GM12864 (cell line): ENCODE data around the gene PSME1.

Source experiments
- DNase-seq: peaks from one replicate; pipeline ENCODE4 v3.0.0-alpha.2; 2011; ENCODE audit warnings: low read depth
- H3K4me3 ChIP-seq: 2 replicates; pipeline ENCODE4 v1.5.1; 2011; ENCODE audit warnings: mild to moderate bottlenecking, low read depth, low read length, control low read depth
- TF ChIP-seq, protein P1 (sequence below): IDR thresholded peaks from 2 replicates; pipeline ENCODE4 v1.5.1; 2011; ENCODE audit warnings: low read depth, mild to moderate bottlenecking, moderate library complexity, low read length, control low read depth, inconsistent platforms; ENCODE audit errors: missing control alignments

Gene PSME1

DNA sequence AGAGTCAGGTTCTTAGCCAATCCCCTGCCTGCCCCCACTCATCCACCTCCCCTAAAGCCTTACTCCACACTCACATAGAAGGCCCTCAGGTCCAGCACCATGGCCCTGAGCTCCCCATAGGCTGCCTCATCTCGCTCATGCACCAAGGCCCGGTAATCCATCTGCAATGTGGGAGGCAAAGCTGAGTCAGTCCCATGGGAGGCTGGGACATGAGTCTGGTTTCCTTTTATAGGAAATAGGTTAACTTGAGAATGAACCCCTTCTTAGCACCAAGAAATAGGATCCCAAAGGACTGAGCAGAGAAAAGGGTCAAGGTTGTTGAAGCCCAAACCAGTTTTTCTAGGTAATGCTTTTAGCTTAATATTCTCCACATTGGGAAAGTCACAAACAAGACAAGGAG, 7.5 kb downstream of the PSME1 start:
- no peak overlapping the region for H3K4me3 ChIP-seq
- TF ChIP-seq, protein P1, sequence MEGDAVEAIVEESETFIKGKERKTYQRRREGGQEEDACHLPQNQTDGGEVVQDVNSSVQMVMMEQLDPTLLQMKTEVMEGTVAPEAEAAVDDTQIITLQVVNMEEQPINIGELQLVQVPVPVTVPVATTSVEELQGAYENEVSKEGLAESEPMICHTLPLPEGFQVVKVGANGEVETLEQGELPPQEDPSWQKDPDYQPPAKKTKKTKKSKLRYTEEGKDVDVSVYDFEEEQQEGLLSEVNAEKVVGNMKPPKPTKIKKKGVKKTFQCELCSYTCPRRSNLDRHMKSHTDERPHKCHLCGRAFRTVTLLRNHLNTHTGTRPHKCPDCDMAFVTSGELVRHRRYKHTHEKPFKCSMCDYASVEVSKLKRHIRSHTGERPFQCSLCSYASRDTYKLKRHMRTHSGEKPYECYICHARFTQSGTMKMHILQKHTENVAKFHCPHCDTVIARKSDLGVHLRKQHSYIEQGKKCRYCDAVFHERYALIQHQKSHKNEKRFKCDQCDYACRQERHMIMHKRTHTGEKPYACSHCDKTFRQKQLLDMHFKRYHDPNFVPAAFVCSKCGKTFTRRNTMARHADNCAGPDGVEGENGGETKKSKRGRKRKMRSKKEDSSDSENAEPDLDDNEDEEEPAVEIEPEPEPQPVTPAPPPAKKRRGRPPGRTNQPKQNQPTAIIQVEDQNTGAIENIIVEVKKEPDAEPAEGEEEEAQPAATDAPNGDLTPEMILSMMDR: no peak
- DNase-seq: no peak

DNA sequence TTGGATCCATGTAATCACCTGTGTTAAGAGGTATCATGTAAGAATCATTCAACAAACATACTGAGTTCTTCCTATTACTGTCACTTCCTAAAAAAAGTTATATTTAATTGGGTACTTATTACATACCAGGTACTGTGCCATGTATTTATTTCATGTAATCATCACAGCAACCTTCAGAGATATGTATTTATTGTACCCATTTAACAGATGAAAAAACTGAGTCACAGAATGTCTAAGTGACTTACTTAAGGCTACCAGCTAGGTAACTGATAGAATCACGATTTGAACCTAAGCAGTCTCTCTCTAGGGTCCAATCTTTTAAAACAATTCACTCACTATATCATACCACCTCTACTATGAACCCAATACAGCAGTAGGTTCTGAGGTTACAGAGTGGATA, 8.5 kb downstream of the PSME1 start:
- H3K4me3 ChIP-seq: no peak overlapping the region
- TF ChIP-seq, protein P1: no peak
- DNase-seq: no peak

DNA sequence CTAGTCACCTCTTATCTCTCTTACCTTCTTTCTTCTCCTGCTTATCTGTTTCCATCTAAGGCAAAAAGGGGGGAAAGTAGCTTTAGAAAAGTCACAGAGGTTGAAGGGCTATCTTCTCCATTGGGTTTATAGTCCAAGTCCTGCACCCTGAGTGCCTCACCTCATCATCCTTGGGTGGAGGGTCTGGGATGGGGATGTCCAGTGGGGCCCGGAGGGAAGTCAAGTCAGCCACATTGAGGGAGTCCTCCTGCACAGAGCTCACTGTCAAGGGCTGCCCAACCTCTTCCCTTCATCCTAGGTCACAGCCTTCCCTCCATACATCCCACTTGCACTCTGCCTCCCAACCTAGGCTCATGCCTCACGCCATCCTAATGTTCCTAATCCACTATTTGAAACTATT, 9.2 kb downstream of the PSME1 start:
- DNase-seq: no peak
- peak overlapping the region; percentile 84 for H3K4me3 ChIP-seq
- TF ChIP-seq, protein P1: no peak

DNA sequence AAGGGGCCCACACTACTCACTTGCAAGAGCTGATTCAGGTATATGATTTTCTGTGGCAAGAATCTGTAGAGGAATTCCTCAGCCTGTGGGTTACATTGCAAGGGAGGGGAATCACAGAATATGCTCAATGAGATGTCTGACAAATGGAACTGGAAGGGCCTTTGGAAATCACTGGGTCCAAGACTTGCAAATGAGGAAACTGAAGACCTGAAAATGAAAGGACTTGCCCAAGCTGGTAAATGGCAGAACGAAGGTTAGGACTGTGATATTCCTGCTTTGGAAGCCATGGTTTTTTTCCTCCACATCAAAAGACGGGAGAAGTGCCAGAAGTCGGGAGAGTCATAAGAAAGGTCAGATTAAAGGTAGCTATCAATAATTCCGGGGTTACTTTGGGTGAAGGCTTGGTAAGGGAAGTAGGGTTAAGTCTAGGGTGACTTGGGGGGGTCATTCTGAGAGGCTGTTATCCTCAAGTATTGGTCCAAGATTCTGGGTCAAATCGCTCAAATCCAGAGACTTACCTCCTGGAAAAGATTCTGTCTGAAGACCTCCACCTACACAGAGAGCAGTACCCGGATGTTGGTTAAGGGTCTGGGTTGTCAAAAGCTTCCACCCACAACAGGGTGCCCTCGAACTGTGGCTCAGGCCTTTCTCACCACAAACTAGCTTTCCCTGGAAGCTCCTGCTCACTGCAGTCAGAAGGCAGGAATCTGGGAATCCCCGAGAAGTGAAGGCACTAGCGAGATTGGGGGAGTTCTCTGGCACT, 9.9 kb downstream of the PSME1 start:
- no peak for DNase-seq
- H3K4me3 ChIP-seq: peak overlapping the region; percentile 84
- TF ChIP-seq, protein P1: no peak

DNA sequence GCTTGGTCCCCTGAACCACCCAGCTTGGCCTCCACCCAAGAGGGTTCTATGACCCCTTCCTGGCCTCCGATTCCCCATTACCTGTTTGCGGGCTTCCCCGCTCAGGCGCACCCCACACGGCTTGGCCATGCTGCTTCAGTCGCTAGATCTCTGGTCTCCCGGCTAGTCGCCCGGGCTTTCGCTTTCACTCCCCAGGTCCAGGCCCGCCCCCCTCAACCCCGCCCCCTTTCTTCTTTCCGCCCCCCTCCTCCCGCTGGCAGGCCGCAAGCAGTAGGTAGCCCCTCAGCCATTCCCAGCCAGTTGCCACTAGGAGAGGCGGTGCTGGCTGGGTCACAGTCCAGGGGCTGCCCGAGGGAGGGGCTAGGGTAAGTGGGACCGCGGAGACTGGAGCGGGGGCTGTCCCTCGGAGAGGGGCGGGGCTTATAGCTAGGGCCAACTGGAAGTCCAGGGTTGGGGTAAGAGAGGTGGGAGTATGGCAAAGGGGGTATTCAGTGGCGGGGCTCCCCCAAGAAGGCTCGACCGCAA, 10.5 kb downstream of the PSME1 start, which contains the start of gene PSME2:
Gene PSME2 (minus strand): TSS at position 158 of the 525 bp plus-strand sequence. CDS start 29 bp downstream, at position 129.
- TF ChIP-seq, protein P1: no peak
- DNase-seq: peak; percentile 92
- peak within 1 kb of the TSS; percentile 84 for H3K4me3 ChIP-seq

DNA sequence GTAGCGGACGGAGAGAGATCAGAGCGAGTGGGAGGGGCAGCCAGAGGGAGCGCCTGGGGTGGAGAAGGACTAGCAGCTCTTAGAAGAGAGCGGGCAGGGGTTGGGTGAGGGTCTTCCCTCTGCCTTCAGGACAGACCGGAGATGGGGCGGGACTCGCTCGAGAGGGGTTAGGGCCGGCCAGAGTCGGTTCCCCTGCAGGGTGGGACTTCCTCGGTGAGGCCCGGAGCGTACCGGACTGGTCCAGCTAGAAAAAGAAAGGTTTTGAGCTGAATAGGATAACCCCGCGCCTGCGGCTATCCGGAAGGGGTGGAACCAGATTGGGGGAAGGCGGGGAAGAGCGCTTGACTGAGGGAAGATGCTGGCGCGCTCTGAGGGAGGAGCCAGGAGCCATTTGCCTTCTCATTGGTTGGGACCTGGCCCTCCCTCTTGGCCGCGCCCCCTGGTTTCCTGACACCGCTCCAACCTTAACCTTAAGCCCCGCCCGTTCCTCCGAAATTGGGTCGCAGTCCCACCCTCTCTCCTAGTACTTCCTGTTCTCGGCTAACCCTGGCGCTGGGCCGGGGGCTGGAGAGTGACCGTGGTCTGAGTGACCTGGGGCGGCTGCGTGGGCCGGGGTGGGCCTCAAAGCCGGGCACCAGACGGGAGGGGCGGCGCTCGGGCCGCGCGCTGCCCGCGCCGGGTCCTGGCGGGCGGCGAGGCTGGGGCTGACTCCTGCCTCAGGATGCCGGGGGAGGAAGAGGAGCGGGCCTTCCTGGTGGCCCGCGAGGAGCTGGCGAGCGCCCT, 11.2 kb downstream of the PSME1 start, which contains the start of gene RNF31:
Gene RNF31 (plus strand): TSS at position 521 of the 783 bp plus-strand sequence. CDS start 201 bp downstream, at position 722.
- DNase-seq: peak; percentile 96
- TF ChIP-seq, protein P1: no peak

More for the DNA sequence above, 11.2 kb downstream of the PSME1 start, which contains the start of gene RNF31:
- peak within 1 kb of the TSS; percentile 84 for H3K4me3 ChIP-seq
